Caco-2 (cell line): ENCODE results near the gene GRN. TPM values are rescaled to one million over a fixed set of nuclear protein-coding genes. Genes with fewer than 3 reads are reported as not detected.

Experiments
- BruUV-seq: library from RNA; stranded (reverse); fragments of 400-500 nt; replicated peaks from 2 replicates; lab custom pipeline; 2021; lab: Mats Ljungman, UMichigan
- CTCF ChIA-PET: fragments of 300-600 bp; sonication (Branson Sonifier 250); formaldehyde crosslinking; loops from one replicate; lab custom pipeline; 2022; ENCODE audit warnings: antibody characterized with exemption; lab: Charles Lee
- POLR2A ChIA-PET: fragments of 300-600 bp; sonication (Branson Sonifier 250); formaldehyde crosslinking; loops from one replicate; lab custom pipeline; 2022; ENCODE audit warnings: antibody characterized with exemption; lab: Charles Lee
- DNase-seq, 2 experiments: peaks; one replicate each; pipeline versions ENCODE4 v3.0.0 to v3.0.0-alpha.2; 2020 to 2022
- H3K27me3 ChIP-seq: replicated peaks from 2 replicates; pipeline ENCODE4 v1.6.0; 2011; ENCODE audit warnings: low read length; ENCODE audit not compliant: control insufficient read depth, insufficient read depth
- H3K36me3 ChIP-seq: 2 replicates; pipeline ENCODE4 v1.5.1; 2011; ENCODE audit warnings: low read length; ENCODE audit not compliant: control insufficient read depth, insufficient read depth
- H3K4me1 ChIP-seq: fragments of 250-450 bp; sonication (Bioruptor Pico); 2 replicates; pipeline ENCODE4 v1.5.1; 2020; ENCODE audit warnings: mild to moderate bottlenecking
- H3K4me3 ChIP-seq: 2 replicates; pipeline ENCODE4 v1.5.1; 2011; ENCODE audit warnings: low read depth, mild to moderate bottlenecking, control low read depth, low read length
- H3K9me3 ChIP-seq: fragments of 250-450 bp; sonication (Bioruptor Pico); 2 replicates; pipeline ENCODE4 v1.5.1; 2020; ENCODE audit warnings: mild to moderate bottlenecking, moderate library complexity
- H3K27ac Mint-ChIP-seq: one replicate; pipeline ENCODE4 v1.8.0; 2022; ENCODE audit warnings: mixed read lengths; ENCODE audit not compliant: unreplicated experiment
- H3K27me3 Mint-ChIP-seq: one replicate; pipeline ENCODE4 v1.8.0; 2022; ENCODE audit warnings: mixed read lengths; ENCODE audit not compliant: insufficient read depth, unreplicated experiment
- H3K36me3 Mint-ChIP-seq: one replicate; pipeline ENCODE4 v1.8.0; 2022; ENCODE audit warnings: mild to moderate bottlenecking, mixed read lengths; ENCODE audit not compliant: insufficient read depth, unreplicated experiment
- H3K4me1 Mint-ChIP-seq: one replicate; pipeline ENCODE4 v1.8.0; 2022; ENCODE audit warnings: low read depth, mixed read lengths; ENCODE audit not compliant: unreplicated experiment
- H3K4me3 Mint-ChIP-seq: one replicate; pipeline ENCODE4 v1.8.0; 2022; ENCODE audit warnings: mild to moderate bottlenecking, moderate library complexity, mixed read lengths; ENCODE audit not compliant: unreplicated experiment
- H3K9me3 Mint-ChIP-seq: one replicate; pipeline ENCODE4 v1.8.0; 2022; ENCODE audit warnings: mixed read lengths; ENCODE audit not compliant: unreplicated experiment
- CTCF ChIP-seq, 2 experiments: fragments of 200-600 bp in 1 of 2; IDR thresholded peaks; 1 replicate in 1 of 2; 2 replicates in 1 of 2; pipeline versions ENCODE4 v1.5.1 to v1.8.0; 2011 to 2022; ENCODE audit warnings: antibody characterized with exemption in 1 of 2, control low read depth in 1 of 2, inconsistent platforms in 1 of 2, low read depth in 1 of 2, low read length in 1 of 2, mild to moderate bottlenecking in 1 of 2, moderate library complexity in 1 of 2; ENCODE audit not compliant: insufficient read depth in 1 of 2, severe bottlenecking in 1 of 2, unreplicated experiment in 1 of 2
- intact Hi-C: fragments of 100-400 bp; cut with micrococcal nuclease; formaldehyde crosslinking; loops from one replicate; pipeline ENCODE4 v1.10.0; 2022; ENCODE audit not compliant: unreplicated experiment
- total RNA-seq: library from RNA; stranded (reverse); gene quantifications from 2 replicates; pipeline ENCODE4 v1.2.3, GENCODE V29; 2022

Gene GRN
- total RNA-seq, 1 experiment from 2014 or later, result 167 TPM

- no peaks in the 10 kb centered on the region for H3K9me3 ChIP-seq
- Mint-ChIP-seq H3K9me3 (no peaks in the 10 kb centered on the region), H3K27me3 (no peaks in the 10 kb centered on the region), H3K4me3 (peak within 1 kb of the TSS; percentile 93), H3K36me3 (peaks cover 13% of the 10 kb centered on the region), H3K27ac (peak within 1 kb of the TSS; percentile 85), H3K4me1 (no peaks in the 10 kb centered on the region)
- ChIA-PET POLR2A (interaction anchor here (0.6 to 1.0 kb wide), 4 partner anchors 16 to 138 kb away, joined by 3 to 4 read pairs (median 4); partner anchors contain the start of genes RUNDC3A and TMUB2), CTCF (interaction anchor here (0.6 to 1.5 kb wide), 5 partner anchors 20 to 342 kb away, joined by 3 to 5 read pairs (median 3); partner anchors contain the start of genes FAM171A2 and GRN)
- intact Hi-C loops, result loop anchor here (2.0 kb wide), 1 partner anchor 106 kb away; the partner anchor contains the start of gene UBTF
- H3K36me3 ChIP-seq, result peaks cover 3% of the 10 kb centered on the region; the same call in 1 of the 2 replicates
- TF ChIP-seq CTCF (IDR thresholded peaks at IDR 0.05; ENCODE audit: insufficient read depth in 1 of 2, low read depth in 1 of 2, low read length in 1 of 2, severe bottlenecking in 1 of 2, unreplicated experiment in 1 of 2), result no peak
- peaks cover 8% of the 10 kb centered on the region for H3K4me1 ChIP-seq
- peak within 1 kb of the TSS; percentile 84 for H3K4me3 ChIP-seq
- H3K27me3 ChIP-seq, result no peaks in the 10 kb centered on the region
- DNase-seq, result peak; percentile 94 to 99
- no TSS peak for BruUV-seq
Observed at GRCh38 chr17:44324571-44325275, 20.4 kb upstream of the GRN start, which contains the start of gene SLC25A39. SLC25A39 (minus strand) TSS chr17:44324823; CDS start chr17:44323562, 1,261 bp downstream.

GRCh38 chr17:44326861-44327444, 18.1 kb upstream of the GRN start:
- peak overlapping the region; percentile 93 for H3K4me3 Mint-ChIP-seq
- BruUV-seq, result no TSS peak
- intact Hi-C loops, result no loop called here

More at GRCh38 chr17:44326861-44327444, 18.1 kb upstream of the GRN start:
- H3K36me3 ChIP-seq, result no peaks in the 10 kb centered on the region
- CTCF ChIA-PET, result interaction anchor here (0.6 to 1.0 kb wide), 10 partner anchors 19 to 267 kb away, joined by 3 to 10 read pairs (median 4); partner anchors contain the start of genes FAM171A2, GRN and UBTF
- no peaks in the 10 kb centered on the region for H3K9me3 Mint-ChIP-seq
- H3K27me3 ChIP-seq, result no peaks in the 10 kb centered on the region
- no peaks in the 10 kb centered on the region for H3K4me1 Mint-ChIP-seq
- POLR2A ChIA-PET, result interaction anchor here (0.5 to 1.0 kb wide), 6 partner anchors 19 to 965 kb away, joined by 3 to 11 read pairs (median 4); partner anchors contain the start of genes GRN and TMUB2
- peak; percentile 98 for DNase-seq
- H3K27me3 Mint-ChIP-seq, result no peaks in the 10 kb centered on the region
- no peak overlapping the region for H3K4me3 ChIP-seq
- TF ChIP-seq CTCF (IDR thresholded peaks at IDR 0.05; ENCODE audit: insufficient read depth in 1 of 2, low read depth in 1 of 2, low read length in 1 of 2, severe bottlenecking in 1 of 2, unreplicated experiment in 1 of 2), result no peak
- H3K27ac Mint-ChIP-seq, result peak overlapping the region; percentile 67
- H3K36me3 Mint-ChIP-seq, result peaks cover 13% of the 10 kb centered on the region
- no peaks in the 10 kb centered on the region for H3K9me3 ChIP-seq
- peaks cover 8% of the 10 kb centered on the region for H3K4me1 ChIP-seq
